Caco-2 (cell line): Measurements from ENCODE around the gene OTOGL. TPM values are rescaled to one million over a fixed set of nuclear protein-coding genes. Genes with fewer than 3 reads are reported as not detected.

Experiments used
- BruUV-seq: library from RNA; stranded (reverse); fragments of 400-500 nt; replicated peaks from 2 replicates; lab custom pipeline; 2021; lab: Mats Ljungman, UMichigan
- CTCF ChIA-PET: fragments of 300-600 bp; sonication (Branson Sonifier 250); formaldehyde crosslinking; loops from one replicate; lab custom pipeline; 2022; ENCODE audit warnings: antibody characterized with exemption; lab: Charles Lee
- POLR2A ChIA-PET: fragments of 300-600 bp; sonication (Branson Sonifier 250); formaldehyde crosslinking; loops from one replicate; lab custom pipeline; 2022; ENCODE audit warnings: antibody characterized with exemption; lab: Charles Lee
- DNase-seq, 2 experiments: peaks; one replicate each; pipeline versions ENCODE4 v3.0.0 to v3.0.0-alpha.2; 2020 to 2022
- H3K27me3 ChIP-seq: replicated peaks from 2 replicates; pipeline ENCODE4 v1.6.0; 2011; ENCODE audit warnings: low read length; ENCODE audit not compliant: control insufficient read depth, insufficient read depth
- H3K36me3 ChIP-seq: 2 replicates; pipeline ENCODE4 v1.5.1; 2011; ENCODE audit warnings: low read length; ENCODE audit not compliant: control insufficient read depth, insufficient read depth
- H3K4me1 ChIP-seq: fragments of 250-450 bp; sonication (Bioruptor Pico); 2 replicates; pipeline ENCODE4 v1.5.1; 2020; ENCODE audit warnings: mild to moderate bottlenecking
- H3K4me3 ChIP-seq: 2 replicates; pipeline ENCODE4 v1.5.1; 2011; ENCODE audit warnings: low read depth, mild to moderate bottlenecking, control low read depth, low read length
- H3K9me3 ChIP-seq: fragments of 250-450 bp; sonication (Bioruptor Pico); 2 replicates; pipeline ENCODE4 v1.5.1; 2020; ENCODE audit warnings: mild to moderate bottlenecking, moderate library complexity
- H3K27ac Mint-ChIP-seq: one replicate; pipeline ENCODE4 v1.8.0; 2022; ENCODE audit warnings: mixed read lengths; ENCODE audit not compliant: unreplicated experiment
- H3K27me3 Mint-ChIP-seq: one replicate; pipeline ENCODE4 v1.8.0; 2022; ENCODE audit warnings: mixed read lengths; ENCODE audit not compliant: insufficient read depth, unreplicated experiment
- H3K36me3 Mint-ChIP-seq: one replicate; pipeline ENCODE4 v1.8.0; 2022; ENCODE audit warnings: mild to moderate bottlenecking, mixed read lengths; ENCODE audit not compliant: insufficient read depth, unreplicated experiment
- H3K4me1 Mint-ChIP-seq: one replicate; pipeline ENCODE4 v1.8.0; 2022; ENCODE audit warnings: low read depth, mixed read lengths; ENCODE audit not compliant: unreplicated experiment
- H3K4me3 Mint-ChIP-seq: one replicate; pipeline ENCODE4 v1.8.0; 2022; ENCODE audit warnings: mild to moderate bottlenecking, moderate library complexity, mixed read lengths; ENCODE audit not compliant: unreplicated experiment
- H3K9me3 Mint-ChIP-seq: one replicate; pipeline ENCODE4 v1.8.0; 2022; ENCODE audit warnings: mixed read lengths; ENCODE audit not compliant: unreplicated experiment
- CTCF ChIP-seq, 2 experiments: fragments of 200-600 bp in 1 of 2; IDR thresholded peaks; 1 replicate in 1 of 2; 2 replicates in 1 of 2; pipeline versions ENCODE4 v1.5.1 to v1.8.0; 2011 to 2022; ENCODE audit warnings: antibody characterized with exemption in 1 of 2, control low read depth in 1 of 2, inconsistent platforms in 1 of 2, low read depth in 1 of 2, low read length in 1 of 2, mild to moderate bottlenecking in 1 of 2, moderate library complexity in 1 of 2; ENCODE audit not compliant: insufficient read depth in 1 of 2, severe bottlenecking in 1 of 2, unreplicated experiment in 1 of 2
- intact Hi-C: fragments of 100-400 bp; cut with micrococcal nuclease; formaldehyde crosslinking; loops from one replicate; pipeline ENCODE4 v1.10.0; 2022; ENCODE audit not compliant: unreplicated experiment
- total RNA-seq: library from RNA; stranded (reverse); gene quantifications from 2 replicates; pipeline ENCODE4 v1.2.3, GENCODE V29; 2022

The OTOGL gene
- total RNA-seq, 1 experiment from 2014 or later: 0.39 TPM

- no peaks in the 10 kb centered on the region for H3K4me1 Mint-ChIP-seq
- intact Hi-C loops: loop anchor here (5.0 to 10.0 kb wide), 2 partner anchors 220 to 413 kb away; no protein-coding TSS in a partner anchor
- Histone ChIP-seq H3K36me3 (no peaks in the 10 kb centered on the region), H3K9me3 (no peaks in the 10 kb centered on the region), H3K4me1 (no peaks in the 10 kb centered on the region), H3K4me3 (no peak overlapping the region), H3K27me3 (no peaks in the 10 kb centered on the region)
- TF ChIP-seq CTCF (IDR thresholded peaks at IDR 0.05; ENCODE audit: insufficient read depth in 1 of 2, low read depth in 1 of 2, low read length in 1 of 2, severe bottlenecking in 1 of 2, unreplicated experiment in 1 of 2): no peak
- no TSS peak for BruUV-seq
- no peak for DNase-seq
- no peak overlapping the region for H3K4me3 Mint-ChIP-seq
- ChIA-PET CTCF (interaction anchor here (1.1 kb wide), 1 partner anchor 78 kb away, joined by 6 read pairs; no protein-coding TSS in a partner anchor), POLR2A (no interaction called here)
- no peak overlapping the region for H3K27ac Mint-ChIP-seq
- H3K27me3 Mint-ChIP-seq: no peaks in the 10 kb centered on the region
- no peaks in the 10 kb centered on the region for H3K36me3 Mint-ChIP-seq
- no peaks in the 10 kb centered on the region for H3K9me3 Mint-ChIP-seq
Observed at GRCh38 chr12:80192087-80192486, 92.8 kb downstream of the OTOGL start.

- no peaks in the 10 kb centered on the region for H3K9me3 Mint-ChIP-seq
- no peaks in the 10 kb centered on the region for H3K9me3 ChIP-seq
- no peak for TF ChIP-seq CTCF (IDR thresholded peaks at IDR 0.05; ENCODE audit: insufficient read depth in 1 of 2, low read depth in 1 of 2, low read length in 1 of 2, severe bottlenecking in 1 of 2, unreplicated experiment in 1 of 2)
- H3K4me1 ChIP-seq: no peaks in the 10 kb centered on the region
- no peak overlapping the region for H3K4me3 ChIP-seq
- intact Hi-C loops: loop anchor here (5.0 to 10.0 kb wide), 2 partner anchors 218 to 411 kb away; no protein-coding TSS in a partner anchor
- H3K4me3 Mint-ChIP-seq: no peak overlapping the region
- no TSS peak for BruUV-seq
- H3K27me3 Mint-ChIP-seq: peaks cover 3% of the 10 kb centered on the region
- H3K27ac Mint-ChIP-seq: no peak overlapping the region
- H3K36me3 Mint-ChIP-seq: no peaks in the 10 kb centered on the region
- no peak for DNase-seq
- H3K4me1 Mint-ChIP-seq: no peaks in the 10 kb centered on the region
- ChIA-PET CTCF (interaction anchor here (1.2 kb wide), 1 partner anchor 76 kb away, joined by 4 read pairs; no protein-coding TSS in a partner anchor), POLR2A (no interaction called here)
- no peaks in the 10 kb centered on the region for H3K36me3 ChIP-seq
- H3K27me3 ChIP-seq: no peaks in the 10 kb centered on the region
Observed at GRCh38 chr12:80193865-80194264, 94.5 kb downstream of the OTOGL start.

GRCh38 chr12:80195074-80195726 lies 95.9 kb downstream of the OTOGL start:
- no peaks in the 10 kb centered on the region for H3K36me3 ChIP-seq
- Mint-ChIP-seq H3K27ac (no peak overlapping the region), H3K9me3 (no peaks in the 10 kb centered on the region), H3K36me3 (no peaks in the 10 kb centered on the region), H3K27me3 (peaks cover 3% of the 10 kb centered on the region), H3K4me1 (no peaks in the 10 kb centered on the region), H3K4me3 (no peak overlapping the region)
- H3K9me3 ChIP-seq: no peaks in the 10 kb centered on the region
- peak; percentile 45 to 49 for DNase-seq
- no peaks in the 10 kb centered on the region for H3K27me3 ChIP-seq
- H3K4me3 ChIP-seq: no peak overlapping the region
- ChIA-PET POLR2A (interaction anchor here (1.0 kb wide), 1 partner anchor 75 kb away, joined by 3 read pairs; no protein-coding TSS in a partner anchor), CTCF (interaction anchor here (0.7 to 1.9 kb wide), 5 partner anchors 24 to 78 kb away, joined by 4 to 62 read pairs (median 6); no protein-coding TSS in a partner anchor)
- H3K4me1 ChIP-seq: no peaks in the 10 kb centered on the region
- intact Hi-C loops: loop anchor here (1.0 to 10.0 kb wide), 4 partner anchors 24 to 572 kb away; no protein-coding TSS in a partner anchor
- TF ChIP-seq CTCF (IDR thresholded peaks at IDR 0.05; ENCODE audit: insufficient read depth in 1 of 2, low read depth in 1 of 2, low read length in 1 of 2, severe bottlenecking in 1 of 2, unreplicated experiment in 1 of 2): peak; percentile 65 to 77
- BruUV-seq: no TSS peak
